Measurements from ENCODE around the gene TES.

TES gene

DNA sequence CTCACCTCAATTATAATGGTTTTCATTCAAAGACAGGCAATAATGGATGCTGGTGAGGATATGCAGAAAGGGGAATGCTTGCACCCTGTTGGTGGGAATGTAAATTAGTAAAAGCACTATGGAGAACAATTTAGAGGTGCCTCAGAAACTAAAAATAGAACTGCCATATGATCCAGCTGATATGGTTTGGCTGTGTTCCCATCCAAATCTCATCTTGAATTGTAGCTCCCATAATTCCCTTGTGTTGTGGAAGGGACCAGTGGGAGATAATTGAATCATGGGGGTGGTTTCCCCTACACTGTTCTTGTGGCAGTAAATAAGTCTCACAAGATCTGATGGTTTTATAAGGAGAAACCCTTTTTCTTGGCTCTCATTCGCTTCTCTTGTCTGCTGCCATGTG, 87.7 kb downstream of the TES start:
- TF ChIP-seq CTCF (IDR thresholded peaks at IDR 0.05; ENCODE audit: insufficient read depth, low read length): no peak
- TF ChIP-seq, protein P1, sequence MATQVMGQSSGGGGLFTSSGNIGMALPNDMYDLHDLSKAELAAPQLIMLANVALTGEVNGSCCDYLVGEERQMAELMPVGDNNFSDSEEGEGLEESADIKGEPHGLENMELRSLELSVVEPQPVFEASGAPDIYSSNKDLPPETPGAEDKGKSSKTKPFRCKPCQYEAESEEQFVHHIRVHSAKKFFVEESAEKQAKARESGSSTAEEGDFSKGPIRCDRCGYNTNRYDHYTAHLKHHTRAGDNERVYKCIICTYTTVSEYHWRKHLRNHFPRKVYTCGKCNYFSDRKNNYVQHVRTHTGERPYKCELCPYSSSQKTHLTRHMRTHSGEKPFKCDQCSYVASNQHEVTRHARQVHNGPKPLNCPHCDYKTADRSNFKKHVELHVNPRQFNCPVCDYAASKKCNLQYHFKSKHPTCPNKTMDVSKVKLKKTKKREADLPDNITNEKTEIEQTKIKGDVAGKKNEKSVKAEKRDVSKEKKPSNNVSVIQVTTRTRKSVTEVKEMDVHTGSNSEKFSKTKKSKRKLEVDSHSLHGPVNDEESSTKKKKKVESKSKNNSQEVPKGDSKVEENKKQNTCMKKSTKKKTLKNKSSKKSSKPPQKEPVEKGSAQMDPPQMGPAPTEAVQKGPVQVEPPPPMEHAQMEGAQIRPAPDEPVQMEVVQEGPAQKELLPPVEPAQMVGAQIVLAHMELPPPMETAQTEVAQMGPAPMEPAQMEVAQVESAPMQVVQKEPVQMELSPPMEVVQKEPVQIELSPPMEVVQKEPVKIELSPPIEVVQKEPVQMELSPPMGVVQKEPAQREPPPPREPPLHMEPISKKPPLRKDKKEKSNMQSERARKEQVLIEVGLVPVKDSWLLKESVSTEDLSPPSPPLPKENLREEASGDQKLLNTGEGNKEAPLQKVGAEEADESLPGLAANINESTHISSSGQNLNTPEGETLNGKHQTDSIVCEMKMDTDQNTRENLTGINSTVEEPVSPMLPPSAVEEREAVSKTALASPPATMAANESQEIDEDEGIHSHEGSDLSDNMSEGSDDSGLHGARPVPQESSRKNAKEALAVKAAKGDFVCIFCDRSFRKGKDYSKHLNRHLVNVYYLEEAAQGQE (IDR thresholded peaks at IDR 0.05; ENCODE audit: insufficient replicate concordance, low read depth): no peak
- TF ChIP-seq SPI1 (IDR thresholded peaks at IDR 0.05; ENCODE audit: borderline replicate concordance, low read depth): no peak
- no peak for TF ChIP-seq GABPA (IDR thresholded peaks at IDR 0.05; ENCODE audit: low read depth)
- no peak for TF ChIP-seq POLR2AphosphoS5 (IDR thresholded peaks at IDR 0.05; ENCODE audit: low read depth)
- DNase-seq (ENCODE audit: low read depth in 1 of 2, low spot score in 1 of 2): no peak
- Histone ChIP-seq H3K4me3 (replicated peaks; ENCODE audit: insufficient read depth, low read length) (no peak overlapping the region), H3K27ac (replicated peaks) (no peak overlapping the region), H3K27me3 (ENCODE audit: insufficient read depth, poor library complexity, severe bottlenecking) (peaks cover 2% of the 10 kb centered on the region)

DNA sequence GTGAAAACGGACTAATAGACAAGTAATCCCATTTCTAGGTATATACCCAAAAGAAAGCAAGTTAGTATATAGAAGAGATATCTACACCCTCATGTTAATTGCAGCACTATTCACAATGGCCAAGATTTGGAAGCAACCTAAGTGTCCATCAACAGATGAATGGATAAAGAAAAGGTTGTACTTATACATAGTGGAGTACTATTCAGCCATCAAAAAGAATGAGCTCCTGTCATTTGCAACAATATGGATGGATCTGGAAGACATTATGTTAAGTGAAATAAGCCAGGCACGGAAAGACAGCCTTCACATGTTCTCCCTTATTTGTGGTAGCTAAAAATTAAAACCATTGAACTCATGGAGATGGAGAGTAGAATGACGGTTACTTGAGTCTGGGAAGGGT, 88.2 kb downstream of the TES start:
- DNase-seq (ENCODE audit: low read depth in 1 of 2, low spot score in 1 of 2): no peak
- TF ChIP-seq SPI1 (IDR thresholded peaks at IDR 0.05; ENCODE audit: borderline replicate concordance, low read depth): no peak
- TF ChIP-seq POLR2AphosphoS5 (IDR thresholded peaks at IDR 0.05; ENCODE audit: low read depth): no peak
- TF ChIP-seq CTCF (IDR thresholded peaks at IDR 0.05; ENCODE audit: insufficient read depth, low read length): no peak
- no peak for TF ChIP-seq GABPA (IDR thresholded peaks at IDR 0.05; ENCODE audit: low read depth)
- TF ChIP-seq, protein P1 (IDR thresholded peaks at IDR 0.05; ENCODE audit: insufficient replicate concordance, low read depth): no peak
- Histone ChIP-seq H3K27me3 (ENCODE audit: insufficient read depth, poor library complexity, severe bottlenecking) (peaks cover 2% of the 10 kb centered on the region), H3K4me3 (replicated peaks; ENCODE audit: insufficient read depth, low read length) (no peak overlapping the region), H3K27ac (replicated peaks) (no peak overlapping the region)

DNA sequence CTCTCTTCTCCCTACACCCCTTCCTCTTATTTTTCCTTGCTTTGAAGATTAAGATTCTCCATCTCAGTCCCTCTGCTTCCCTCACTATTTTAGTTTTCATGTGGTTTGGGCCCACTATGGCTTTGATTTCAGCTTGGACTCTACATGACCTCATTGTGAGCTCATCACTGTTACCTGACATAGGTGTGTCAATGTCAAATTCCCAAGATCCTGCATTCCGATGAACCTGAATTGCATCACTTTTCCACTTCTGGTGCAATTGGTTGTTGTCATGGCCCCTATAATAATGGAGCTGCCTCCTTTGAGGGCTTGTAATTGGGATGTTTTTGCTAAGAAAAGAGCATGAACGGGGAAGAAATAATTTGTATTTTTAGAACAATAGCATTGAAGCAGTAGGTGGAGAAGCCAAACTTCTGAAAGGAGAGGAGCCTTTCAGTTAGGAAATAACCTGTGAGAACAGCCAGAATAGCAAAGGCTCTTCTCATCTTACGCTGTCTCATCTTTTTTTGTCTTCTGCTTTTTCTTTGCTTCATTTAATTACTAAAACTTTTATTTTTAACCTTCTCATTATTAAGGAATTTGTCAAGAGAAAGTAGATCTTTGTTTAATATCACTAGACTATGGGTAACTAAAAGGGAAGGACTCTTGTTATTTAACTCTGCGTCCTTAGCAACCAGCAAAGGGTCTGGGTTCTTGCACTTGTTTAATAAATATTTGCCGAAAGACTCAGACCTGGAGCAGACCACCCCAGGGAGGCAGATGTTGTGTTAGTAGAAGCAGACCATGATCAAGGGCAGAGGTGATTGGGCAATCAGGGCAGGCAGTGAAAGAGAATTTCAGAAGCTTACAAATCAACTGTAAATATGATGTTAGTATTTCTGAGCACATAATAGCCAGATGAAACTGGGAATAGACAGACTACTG, 95.4 kb downstream of the TES start:
- H3K27ac ChIP-seq (replicated peaks): no peak overlapping the region
- no peak for DNase-seq (ENCODE audit: low read depth in 1 of 2, low spot score in 1 of 2)

More for the DNA sequence above, 95.4 kb downstream of the TES start:
- TF ChIP-seq POLR2AphosphoS5 (IDR thresholded peaks at IDR 0.05; ENCODE audit: low read depth) (no peak), SPI1 (IDR thresholded peaks at IDR 0.05; ENCODE audit: borderline replicate concordance, low read depth) (no peak), CTCF (IDR thresholded peaks at IDR 0.05; ENCODE audit: insufficient read depth, low read length) (no peak), GABPA (IDR thresholded peaks at IDR 0.05; ENCODE audit: low read depth) (no peak)
- TF ChIP-seq, protein P1 (IDR thresholded peaks at IDR 0.05; ENCODE audit: insufficient replicate concordance, low read depth): no peak
- Histone ChIP-seq H3K27me3 (ENCODE audit: insufficient read depth, poor library complexity, severe bottlenecking) (no peaks in the 10 kb centered on the region), H3K4me3 (replicated peaks; ENCODE audit: insufficient read depth, low read length) (no peak overlapping the region)
